Smooth muscle cell (in vitro differentiated cells): Measurements from ENCODE around the gene CDK6. TPM values are rescaled to one million over a fixed set of nuclear protein-coding genes. Genes with fewer than 3 reads are reported as not detected.

Experiments used
- DNase-seq: peaks from one replicate; lab custom pipeline; 2025; ENCODE audit not compliant: unreplicated experiment; lab: John Stamatoyannopoulos, UW
- H2AFZ ChIP-seq: fragments of 200-600 bp; sonication (generic); 2 replicates; pipeline ENCODE4 v1.6.0; 2016; ENCODE audit warnings: antibody characterized with exemption, low read depth, mild to moderate bottlenecking
- H3F3A ChIP-seq: fragments of 200-600 bp; sonication (generic); 2 replicates; pipeline ENCODE4 v1.6.0; 2017; ENCODE audit warnings: antibody characterized with exemption, low read depth
- H3K27ac ChIP-seq: fragments of 200-600 bp; sonication (generic); 2 replicates; pipeline ENCODE4 v1.5.1; 2016; ENCODE audit warnings: low read depth, mild to moderate bottlenecking
- H3K27me3 ChIP-seq: fragments of 200-600 bp; sonication (generic); 2 replicates; pipeline ENCODE4 v1.6.1; 2016; ENCODE audit warnings: low read depth, mild to moderate bottlenecking
- H3K36me3 ChIP-seq: fragments of 200-600 bp; sonication (generic); 2 replicates; pipeline ENCODE4 v1.5.1; 2016; ENCODE audit warnings: low read depth
- H3K4me1 ChIP-seq: fragments of 200-600 bp; sonication (generic); 2 replicates; pipeline ENCODE4 v1.5.1; 2016; ENCODE audit warnings: low read depth
- H3K4me2 ChIP-seq: fragments of 200-600 bp; sonication (generic); 2 replicates; pipeline ENCODE4 v1.6.0; 2016; ENCODE audit warnings: mild to moderate bottlenecking
- H3K4me3 ChIP-seq: fragments of 200-600 bp; sonication (generic); 2 replicates; pipeline ENCODE4 v1.5.1; 2016; ENCODE audit warnings: mild to moderate bottlenecking
- H3K79me2 ChIP-seq: fragments of 200-600 bp; sonication (generic); 2 replicates; pipeline ENCODE4 v1.6.0; 2016; ENCODE audit warnings: low read depth, mild to moderate bottlenecking
- H3K9ac ChIP-seq: fragments of 200-600 bp; sonication (generic); 2 replicates; pipeline ENCODE4 v1.6.0; 2016; ENCODE audit warnings: low read depth
- H3K9me3 ChIP-seq: fragments of 200-600 bp; sonication (generic); replicated peaks from 2 replicates; pipeline ENCODE4 v1.5.1; 2016; ENCODE audit warnings: low read depth
- H4K20me1 ChIP-seq: fragments of 200-600 bp; sonication (generic); 2 replicates; pipeline ENCODE4 v1.6.0; 2016; ENCODE audit warnings: low read depth
- WGBS: methylation state at CpG from one replicate; pipeline ENCODE4 v1.1.7; 2016; ENCODE audit warnings: low lambda C conversion rate; 5-methylcytosine and 5-hydroxymethylcytosine counted together
- polyA plus RNA-seq: library from polyadenylated mRNA; unstranded; fragments of >200 nt; fragmentation: Nextera tagmentation; extraction: Ambion mirVana; gene quantifications from 2 replicates; pipeline ENCODE4 v1.2.1, GENCODE V29; 2016
- total RNA-seq: library from RNA; depleted of rRNA; stranded (reverse); fragments of >200 nt; gene quantifications from 2 replicates; pipeline ENCODE4 v1.2.3, GENCODE V29; 2014
- TF ChIP-seq, protein P1 (sequence below): fragments of 200-600 bp; sonication (generic); IDR thresholded peaks from 2 replicates; pipeline ENCODE4 v1.5.1; 2017; ENCODE audit warnings: borderline replicate concordance, mild to moderate bottlenecking, antibody characterized with exemption; ENCODE audit not compliant: insufficient read depth, poor library complexity, severe bottlenecking

CDK6 gene
- total and polyA plus RNA-seq, 2 experiments from 2014 or later: 34.2 to 99.2 TPM

DNA sequence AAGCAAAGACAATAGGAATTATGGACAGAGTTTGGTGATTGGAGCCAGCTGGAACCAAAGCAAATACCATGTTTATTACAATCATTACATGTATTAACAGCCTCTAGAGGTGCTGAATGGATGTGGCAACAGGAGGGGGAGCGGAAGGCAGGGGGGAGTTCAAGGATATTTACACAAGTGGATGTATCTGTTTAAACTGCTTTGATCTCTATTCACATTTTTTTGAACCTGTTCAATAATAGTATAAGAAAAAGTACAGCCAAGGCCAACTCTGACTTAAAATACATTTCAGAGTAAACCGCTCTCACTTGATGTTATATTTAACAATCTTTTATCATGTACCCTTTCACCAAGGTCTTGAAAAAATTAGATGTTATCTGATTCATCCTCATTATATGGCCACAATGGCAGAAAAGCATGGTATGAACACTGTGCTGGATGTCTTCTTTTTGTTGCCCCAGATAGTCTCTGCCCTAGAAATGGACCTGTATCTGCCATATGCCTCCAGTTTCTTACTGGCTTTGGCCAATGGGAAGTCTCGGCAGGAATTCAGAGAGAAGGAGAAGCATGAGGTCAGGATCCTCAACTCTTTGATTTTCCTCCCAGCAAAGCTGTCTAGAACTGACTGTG is 158.0 kb downstream of the CDK6 start:
- 98% methylated on average over 3 of the region's 3 CpGs for WGBS

GRCh38 chr7:92674379-92674778 is 162.0 kb downstream of the CDK6 start:
- Histone ChIP-seq H4K20me1 (peaks cover 30% of the 10 kb centered on the region), H3K4me1 (no peaks in the 10 kb centered on the region), H3K27me3 (no peaks in the 10 kb centered on the region), H3K4me3 (no peak overlapping the region), H3K4me2 (no peak overlapping the region), H2AFZ (no peak overlapping the region), H3F3A (no peaks in the 10 kb centered on the region), H3K9me3 (no peaks in the 10 kb centered on the region), H3K27ac (no peak overlapping the region), H3K79me2 (peaks cover 28% of the 10 kb centered on the region), H3K36me3 (peaks cover 8% of the 10 kb centered on the region), H3K9ac (no peak overlapping the region)
- TF ChIP-seq, protein P1, sequence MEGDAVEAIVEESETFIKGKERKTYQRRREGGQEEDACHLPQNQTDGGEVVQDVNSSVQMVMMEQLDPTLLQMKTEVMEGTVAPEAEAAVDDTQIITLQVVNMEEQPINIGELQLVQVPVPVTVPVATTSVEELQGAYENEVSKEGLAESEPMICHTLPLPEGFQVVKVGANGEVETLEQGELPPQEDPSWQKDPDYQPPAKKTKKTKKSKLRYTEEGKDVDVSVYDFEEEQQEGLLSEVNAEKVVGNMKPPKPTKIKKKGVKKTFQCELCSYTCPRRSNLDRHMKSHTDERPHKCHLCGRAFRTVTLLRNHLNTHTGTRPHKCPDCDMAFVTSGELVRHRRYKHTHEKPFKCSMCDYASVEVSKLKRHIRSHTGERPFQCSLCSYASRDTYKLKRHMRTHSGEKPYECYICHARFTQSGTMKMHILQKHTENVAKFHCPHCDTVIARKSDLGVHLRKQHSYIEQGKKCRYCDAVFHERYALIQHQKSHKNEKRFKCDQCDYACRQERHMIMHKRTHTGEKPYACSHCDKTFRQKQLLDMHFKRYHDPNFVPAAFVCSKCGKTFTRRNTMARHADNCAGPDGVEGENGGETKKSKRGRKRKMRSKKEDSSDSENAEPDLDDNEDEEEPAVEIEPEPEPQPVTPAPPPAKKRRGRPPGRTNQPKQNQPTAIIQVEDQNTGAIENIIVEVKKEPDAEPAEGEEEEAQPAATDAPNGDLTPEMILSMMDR: no peak
- DNase-seq: no peak

More for the DNA sequence above, 158.0 kb downstream of the CDK6 start:
- Histone ChIP-seq H3K9me3 (no peaks in the 10 kb centered on the region), H3F3A (peaks cover 2% of the 10 kb centered on the region), H3K79me2 (peaks cover 49% of the 10 kb centered on the region), H3K4me1 (peaks cover 8% of the 10 kb centered on the region), H3K4me3 (no peak overlapping the region), H3K36me3 (no peaks in the 10 kb centered on the region), H3K27me3 (no peaks in the 10 kb centered on the region), H4K20me1 (peaks cover 43% of the 10 kb centered on the region), H3K27ac (no peak overlapping the region), H3K9ac (no peak overlapping the region), H3K4me2 (no peak overlapping the region), H2AFZ (no peak overlapping the region)
- DNase-seq: no peak
- TF ChIP-seq, protein P1: no peak

DNA sequence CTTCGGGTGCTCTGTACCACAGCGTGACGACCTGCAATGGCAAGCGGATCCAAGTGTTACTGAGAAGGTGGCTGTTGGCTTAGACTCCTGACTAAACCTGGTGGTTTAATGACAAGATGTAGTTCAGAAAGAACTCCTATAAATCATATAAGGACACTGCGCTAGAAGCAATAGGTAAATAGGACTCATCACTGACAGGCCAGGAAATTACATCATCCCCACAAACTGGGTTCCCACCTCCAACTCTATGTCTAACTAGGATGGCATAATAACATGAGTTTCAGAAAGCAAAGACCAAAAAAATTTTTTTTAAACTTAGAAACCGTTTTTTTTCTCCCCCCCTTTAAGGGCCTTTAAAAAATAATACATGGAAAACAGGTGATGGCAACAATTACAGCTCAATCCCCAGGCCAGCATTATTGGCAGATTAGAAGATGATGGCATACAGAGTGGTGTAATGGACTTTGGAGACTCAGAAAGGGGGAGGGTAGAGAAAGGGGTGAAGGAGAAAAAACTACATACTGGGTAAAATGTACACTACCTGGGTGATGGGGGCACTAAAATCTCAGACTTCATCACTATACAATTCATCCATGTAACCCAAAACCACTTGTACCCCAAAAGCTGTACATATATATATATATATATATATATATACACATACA is 164.7 kb downstream of the CDK6 start:
- Histone ChIP-seq H3K9ac (no peak overlapping the region), H3K4me1 (no peaks in the 10 kb centered on the region), H3K36me3 (peaks cover 8% of the 10 kb centered on the region), H3K27ac (no peak overlapping the region), H3K79me2 (peaks cover 20% of the 10 kb centered on the region), H4K20me1 (peaks cover 33% of the 10 kb centered on the region), H3K9me3 (no peaks in the 10 kb centered on the region), H2AFZ (no peak overlapping the region), H3K4me3 (no peak overlapping the region), H3K4me2 (no peak overlapping the region), H3F3A (no peaks in the 10 kb centered on the region), H3K27me3 (no peaks in the 10 kb centered on the region)
- WGBS: 95% methylated on average over 6 of the region's 6 CpGs
- DNase-seq: no peak
- TF ChIP-seq, protein P1: no peak
